Keratinocyte (primary cell): ENCODE data around the gene USP17L13. TPM values are rescaled to one million over a fixed set of nuclear protein-coding genes. Genes with fewer than 3 reads are reported as not detected.
"Not testable (repeated sequence)": the region's sequence is repeated elsewhere in the genome, so short reads cannot be mapped to it uniquely, and the experiment has no call there.

Source experiments
- DNase-seq: peaks from one replicate; pipeline ENCODE4 v3.0.0-alpha.2; 2011; ENCODE audit warnings: low read depth, missing footprints, low spot score
- FAIRE-seq: peaks from 2 replicates; lab custom pipeline; 2011; peaks lifted over from hg19 to GRCh38; lab: Jason Lieb, UNC
- H2AFZ ChIP-seq: 2 replicates; pipeline ENCODE4 v1.6.0; 2012; ENCODE audit warnings: low read length, control low read depth, inconsistent platforms; ENCODE audit not compliant: control insufficient read depth
- H3K27ac ChIP-seq: 2 replicates; pipeline ENCODE4 v1.5.1; 2011; ENCODE audit warnings: low read length; ENCODE audit not compliant: control insufficient read depth, insufficient read depth
- H3K27me3 ChIP-seq: 3 replicates; pipeline ENCODE4 v1.6.0; 2011; ENCODE audit warnings: low read length; ENCODE audit not compliant: control insufficient read depth, insufficient read depth; ENCODE audit errors: extremely low read depth
- H3K36me3 ChIP-seq, 2 experiments: 2 replicates in 1 of 2; 3 replicates in 1 of 2; pipeline ENCODE4 v1.5.1; 2011; ENCODE audit warnings: low read length in 2 of 2, mild to moderate bottlenecking in 1 of 2; ENCODE audit not compliant: control insufficient read depth in 2 of 2, insufficient read depth in 2 of 2; ENCODE audit errors: extremely low read depth in 1 of 2
- H3K4me1 ChIP-seq: 3 replicates; pipeline ENCODE4 v1.5.1; 2011; ENCODE audit warnings: low read length; ENCODE audit not compliant: control insufficient read depth, insufficient read depth; ENCODE audit errors: extremely low read depth
- H3K4me2 ChIP-seq: 3 replicates; pipeline ENCODE4 v1.6.0; 2011; ENCODE audit warnings: low read depth, low read length; ENCODE audit not compliant: control insufficient read depth, insufficient read depth; ENCODE audit errors: extremely low read depth
- H3K4me3 ChIP-seq, 3 experiments: fragments of 200-600 bp in 1 of 3; sonication (generic) in 1 of 3; 2 replicates in 2 of 3; 3 replicates in 1 of 3; pipeline ENCODE4 v1.5.1; 2011 to 2016; ENCODE audit warnings: low read length in 3 of 3, mild to moderate bottlenecking in 3 of 3, control low read depth in 2 of 3, inconsistent platforms in 1 of 3, low read depth in 1 of 3, mixed read lengths in 1 of 3, mixed run types in 1 of 3, moderate library complexity in 1 of 3; ENCODE audit not compliant: control insufficient read depth in 2 of 3, insufficient read depth in 2 of 3; ENCODE audit errors: extremely low read depth in 1 of 3
- H3K79me2 ChIP-seq: 2 replicates; pipeline ENCODE4 v1.6.0; 2012; ENCODE audit warnings: low read length; ENCODE audit not compliant: control insufficient read depth, insufficient read depth
- H3K9ac ChIP-seq: 3 replicates; pipeline ENCODE4 v1.6.0; 2011; ENCODE audit warnings: low read length; ENCODE audit not compliant: control insufficient read depth, insufficient read depth; ENCODE audit errors: extremely low read depth
- H3K9me1 ChIP-seq: 3 replicates; pipeline ENCODE4 v1.6.0; 2011; ENCODE audit warnings: low read length; ENCODE audit not compliant: control insufficient read depth, insufficient read depth; ENCODE audit errors: extremely low read depth
- H3K9me3 ChIP-seq: 2 replicates; pipeline ENCODE4 v1.5.1; 2012; ENCODE audit warnings: low read depth, low read length; ENCODE audit not compliant: control insufficient read depth
- H4K20me1 ChIP-seq: 3 replicates; pipeline ENCODE4 v1.6.0; 2011; ENCODE audit warnings: low read length; ENCODE audit not compliant: control insufficient read depth, insufficient read depth; ENCODE audit errors: extremely low read depth
- dilution Hi-C: fragments of 300-500 bp; cut with MboI; formaldehyde crosslinking; loops from one replicate; pipeline ENCODE4 v1.7.0; 2020; ENCODE audit warnings: low sequenced_read_pairs; ENCODE audit not compliant: extremely low pct_ligation_motif_present
- polyA minus RNA-seq, 3 experiments: library from RNA; depleted of rRNA, polyadenylated mRNA; stranded (reverse); fragments of >200 nt; gene quantifications; 1 replicate in 1 of 3; 2 replicates in 1 of 3; 3 replicates in 1 of 3; pipeline ENCODE4 v1.2.3, GENCODE V29; 2011
- polyA plus RNA-seq, 5 experiments: library from polyadenylated mRNA; depleted of rRNA in 3 of 5; stranded (reverse) in 3 of 5; stranded (forward) in 1 of 5; unstranded in 1 of 5; fragments of >200 nt; gene quantifications; 1 replicate in 1 of 5; 2 replicates in 3 of 5; 3 replicates in 1 of 5; pipeline versions ENCODE4 v1.2.1 to v1.2.3, GENCODE V29; 2011 to 2012; ENCODE audit warnings: missing spikeins in 2 of 5, low read depth in 1 of 5, low replicate concordance in 1 of 5

USP17L13 gene, protein sequence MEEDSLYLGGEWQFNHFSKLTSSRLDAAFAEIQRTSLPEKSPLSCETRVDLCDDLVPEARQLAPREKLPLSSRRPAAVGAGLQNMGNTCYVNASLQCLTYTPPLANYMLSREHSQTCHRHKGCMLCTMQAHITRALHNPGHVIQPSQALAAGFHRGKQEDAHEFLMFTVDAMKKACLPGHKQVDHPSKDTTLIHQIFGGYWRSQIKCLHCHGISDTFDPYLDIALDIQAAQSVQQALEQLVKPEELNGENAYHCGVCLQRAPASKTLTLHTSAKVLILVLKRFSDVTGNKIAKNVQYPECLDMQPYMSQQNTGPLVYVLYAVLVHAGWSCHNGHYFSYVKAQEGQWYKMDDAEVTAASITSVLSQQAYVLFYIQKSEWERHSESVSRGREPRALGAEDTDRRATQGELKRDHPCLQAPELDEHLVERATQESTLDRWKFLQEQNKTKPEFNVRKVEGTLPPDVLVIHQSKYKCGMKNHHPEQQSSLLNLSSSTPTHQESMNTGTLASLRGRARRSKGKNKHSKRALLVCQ
- not detected in 3 replicates for polyA plus RNA-seq
- polyA plus RNA-seq (2011; ENCODE audit: low read depth) = not detected
- polyA plus RNA-seq (2011; cell fraction: cytosol; rRNA removed) = not detected in 2 replicates
- polyA plus RNA-seq (2011; cell fraction: nucleus; rRNA removed) = not detected in 2 replicates
- not detected in 2 replicates for polyA plus RNA-seq (2012; ENCODE audit: low replicate concordance)
- polyA minus RNA-seq = not detected in 3 replicates
- polyA minus RNA-seq (2011; cell fraction: cytosol; rRNA and poly(A)+ RNA removed) = not detected
- polyA minus RNA-seq (2011; cell fraction: nucleus; rRNA and poly(A)+ RNA removed) = not detected in 2 replicates

DNA sequence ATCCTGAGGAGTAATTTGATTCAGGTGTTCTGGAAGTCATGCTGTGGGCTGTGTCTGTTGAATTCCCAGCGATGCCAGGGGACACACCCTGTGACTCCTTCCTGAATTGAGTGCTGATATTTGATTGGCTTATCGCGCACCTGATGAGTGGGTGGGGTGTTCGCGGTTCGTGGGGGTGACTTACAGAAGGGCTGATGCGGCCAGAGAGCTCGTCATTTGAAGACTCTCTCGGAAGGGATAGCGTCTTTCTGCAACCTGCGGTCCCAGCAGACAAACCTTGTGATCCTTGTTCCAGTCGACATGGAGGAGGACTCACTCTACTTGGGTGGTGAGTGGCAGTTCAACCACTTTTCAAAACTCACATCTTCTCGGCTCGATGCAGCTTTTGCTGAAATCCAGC is at the start of gene USP17L13:
Gene USP17L13, plus strand, starts transcription at position 301 of the 400 bp plus-strand sequence. Its CDS starts 0 bp downstream, at position 301.
- H3K9me3 ChIP-seq, FAIRE-seq, H3K4me2 ChIP-seq, dilution Hi-C loops, H3K27ac ChIP-seq, H3K27me3 ChIP-seq, H3K36me3 ChIP-seq, H3K4me3 ChIP-seq, H3K4me1 ChIP-seq, H4K20me1 ChIP-seq, H3K9ac ChIP-seq, H3K9me1 ChIP-seq, DNase-seq, H3K79me2 ChIP-seq, H2AFZ ChIP-seq: not testable (repeated sequence)

DNA sequence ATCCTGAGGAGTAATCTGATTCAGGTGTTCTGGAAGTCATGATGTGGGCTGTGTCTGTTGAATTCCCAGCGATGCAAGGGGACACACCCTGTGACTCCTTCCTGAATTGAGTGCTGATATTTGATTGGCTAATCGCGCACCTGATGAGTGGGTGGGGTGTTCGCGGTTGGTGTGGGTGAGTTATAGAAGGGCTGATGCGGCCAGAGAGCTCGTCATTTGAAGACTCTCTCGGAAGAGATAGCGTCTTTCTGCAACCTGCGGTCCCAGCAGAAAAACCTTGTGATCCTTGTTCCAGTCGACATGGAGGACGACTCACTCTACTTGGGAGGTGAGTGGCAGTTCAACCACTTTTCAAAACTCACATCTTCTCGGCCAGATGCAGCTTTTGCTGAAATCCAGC is 14.3 kb upstream of the USP17L13 start, which contains the start of gene USP17L10:
Gene USP17L10, plus strand, starts transcription at position 301 of the 400 bp plus-strand sequence. Its CDS starts 0 bp downstream, at position 301.
- H3K4me3 ChIP-seq, H3K9me1 ChIP-seq, H2AFZ ChIP-seq, H4K20me1 ChIP-seq, FAIRE-seq, H3K9ac ChIP-seq, H3K4me1 ChIP-seq, H3K27ac ChIP-seq, H3K79me2 ChIP-seq, H3K9me3 ChIP-seq, H3K4me2 ChIP-seq, dilution Hi-C loops, H3K36me3 ChIP-seq, DNase-seq, H3K27me3 ChIP-seq: not testable (repeated sequence)

DNA sequence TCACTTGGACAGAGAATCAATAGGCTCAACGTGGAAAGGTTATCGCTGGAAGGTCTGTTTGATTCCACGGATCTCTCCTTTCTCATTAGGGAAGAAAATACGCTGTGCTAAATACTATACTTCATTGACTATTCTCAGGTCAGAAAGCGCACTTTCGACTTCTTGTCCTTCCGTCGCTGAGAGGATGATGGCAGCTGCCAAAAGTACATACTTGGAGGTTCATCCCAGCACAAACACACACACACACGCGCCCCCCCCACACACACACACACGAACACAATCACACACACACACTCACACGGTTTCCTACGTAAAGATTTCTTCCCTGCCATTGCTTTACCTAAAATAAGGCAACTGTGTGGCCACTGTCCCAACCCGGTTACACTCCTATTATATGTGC is 10.0 kb upstream of the USP17L13 start:
- H3K27ac ChIP-seq, H3K36me3 ChIP-seq, H4K20me1 ChIP-seq, FAIRE-seq, H3K79me2 ChIP-seq, H3K9me3 ChIP-seq, H3K27me3 ChIP-seq, H3K4me1 ChIP-seq, H2AFZ ChIP-seq, H3K4me2 ChIP-seq, H3K9ac ChIP-seq, H3K9me1 ChIP-seq, dilution Hi-C loops, H3K4me3 ChIP-seq, DNase-seq: not testable (repeated sequence)

DNA sequence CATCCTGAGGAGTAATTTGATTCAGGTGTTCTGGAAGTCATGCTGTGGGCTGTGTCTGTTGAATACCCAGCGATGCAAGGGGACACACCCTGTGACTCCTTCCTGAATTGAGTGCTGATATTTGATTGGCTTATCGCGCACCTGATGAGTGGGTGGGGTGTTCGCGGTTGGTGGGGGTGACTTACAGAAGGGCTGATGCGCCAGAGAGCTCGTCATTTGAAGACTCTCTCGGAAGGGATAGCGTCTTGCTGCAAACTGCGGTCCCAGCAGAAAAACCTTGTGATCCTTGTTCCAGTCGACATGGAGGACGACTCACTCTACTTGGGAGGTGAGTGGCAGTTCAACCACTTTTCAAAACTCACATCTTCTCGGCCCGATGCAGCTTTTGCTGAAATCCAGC is 9.6 kb upstream of the USP17L13 start, which contains the start of gene USP17L11:
Gene USP17L11, plus strand, starts transcription at position 301 of the 400 bp plus-strand sequence. Its CDS starts 0 bp downstream, at position 301.
- H3K27ac ChIP-seq, FAIRE-seq, H4K20me1 ChIP-seq, H3K9me3 ChIP-seq, DNase-seq, H3K4me3 ChIP-seq, H3K9me1 ChIP-seq, H3K79me2 ChIP-seq, H3K27me3 ChIP-seq, H3K9ac ChIP-seq, H3K4me2 ChIP-seq, H3K36me3 ChIP-seq, dilution Hi-C loops, H3K4me1 ChIP-seq, H2AFZ ChIP-seq: not testable (repeated sequence)
